Neural crest cell (in vitro differentiated cells): ENCODE measurements around the gene TPRG1. TPM values are rescaled to one million over a fixed set of nuclear protein-coding genes. Genes with fewer than 3 reads are reported as not detected.
A peak's percentile ranks its signal among the peaks of the same experiment; 100 is the strongest.

Experiments used
- DNase-seq: peaks from one replicate; pipeline ENCODE4 v3.0.0; 2021; ENCODE audit warnings: low read depth, mixed read lengths, low spot score
- H3K27ac Mint-ChIP-seq: one replicate; pipeline ENCODE4 v1.8.0; 2021; ENCODE audit warnings: mild to moderate bottlenecking, mixed read lengths; ENCODE audit not compliant: unreplicated experiment
- H3K27me3 Mint-ChIP-seq: 2 replicates; pipeline ENCODE4 v1.8.0; 2021; ENCODE audit warnings: low read depth, mild to moderate bottlenecking, mixed read lengths
- H3K36me3 Mint-ChIP-seq: 2 replicates; pipeline ENCODE4 v1.8.0; 2021; ENCODE audit warnings: low read depth, mild to moderate bottlenecking, mixed read lengths
- H3K4me1 Mint-ChIP-seq: 2 replicates; pipeline ENCODE4 v1.8.0; 2021; ENCODE audit warnings: mixed read lengths
- H3K4me3 Mint-ChIP-seq: one replicate; pipeline ENCODE4 v1.8.0; 2021; ENCODE audit warnings: mild to moderate bottlenecking, mixed read lengths
- H3K9me3 Mint-ChIP-seq: 2 replicates; pipeline ENCODE4 v1.8.0; 2021; ENCODE audit warnings: mixed read lengths
- total RNA-seq: library from RNA; stranded (reverse); gene quantifications from 2 replicates; pipeline ENCODE4 v1.2.1, GENCODE V29; 2021
- TF ChIP-seq, protein P1 (sequence below): fragments of 200-600 bp; sonication (generic); conservative IDR thresholded peaks from 2 replicates; pipeline ENCODE4 v1.5.0; 2021; ENCODE audit warnings: antibody characterized with exemption, mild to moderate bottlenecking

TPRG1 gene
- total RNA-seq, 1 donor from 2014 or later: 0.91 TPM

DNA sequence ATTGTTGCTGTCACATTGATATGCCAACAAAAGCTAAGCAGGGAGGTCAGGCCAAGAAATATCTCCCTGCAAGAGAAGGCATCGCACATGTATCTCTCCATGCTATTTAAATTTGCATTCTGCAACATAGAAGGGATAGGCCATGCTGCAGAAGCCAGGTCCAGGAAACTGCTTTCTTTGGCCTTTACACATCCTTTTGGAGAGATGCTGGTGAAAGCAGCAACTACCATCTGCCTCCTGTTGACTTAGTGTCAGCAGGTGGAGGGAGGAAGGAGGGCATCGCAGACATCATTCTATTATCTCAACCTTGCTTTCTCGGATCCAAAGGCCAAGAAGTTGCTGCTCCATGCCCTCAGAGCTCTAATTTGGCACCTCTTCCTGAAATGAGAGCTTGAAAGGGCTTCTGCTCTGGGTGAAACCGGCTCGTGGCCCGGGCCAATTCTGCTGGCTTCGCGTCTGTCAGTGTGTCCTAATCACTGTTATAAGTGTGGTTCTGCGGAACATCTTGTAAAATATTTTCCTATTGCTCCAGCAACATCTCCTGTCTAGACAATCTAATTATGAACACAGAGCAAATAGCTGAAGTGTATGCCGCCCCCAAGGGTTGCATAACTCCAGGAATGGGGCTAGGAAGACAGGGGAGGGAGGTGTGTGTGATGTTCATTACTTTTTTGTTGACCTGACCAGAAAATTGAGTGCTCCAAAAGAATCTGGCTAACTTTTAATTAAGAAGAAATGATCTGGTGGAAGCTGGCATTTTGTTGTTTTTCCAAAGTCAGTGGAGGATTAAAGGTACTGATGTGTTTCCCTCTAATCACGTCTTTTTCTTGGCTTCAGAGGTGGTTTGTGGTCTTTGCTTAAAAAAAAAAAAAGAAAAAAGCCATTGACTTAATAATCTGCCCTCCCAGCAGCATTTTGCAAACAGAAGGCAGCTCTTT lies 89.1 kb downstream of the TPRG1 start:
- no peaks in the 10 kb centered on the region for H3K4me1 Mint-ChIP-seq
- H3K4me3 Mint-ChIP-seq: no peak overlapping the region
- H3K9me3 Mint-ChIP-seq: no peaks in the 10 kb centered on the region
- no peak overlapping the region for H3K27ac Mint-ChIP-seq
- no peaks in the 10 kb centered on the region for H3K27me3 Mint-ChIP-seq
- H3K36me3 Mint-ChIP-seq: no peaks in the 10 kb centered on the region
- TF ChIP-seq, protein P1, sequence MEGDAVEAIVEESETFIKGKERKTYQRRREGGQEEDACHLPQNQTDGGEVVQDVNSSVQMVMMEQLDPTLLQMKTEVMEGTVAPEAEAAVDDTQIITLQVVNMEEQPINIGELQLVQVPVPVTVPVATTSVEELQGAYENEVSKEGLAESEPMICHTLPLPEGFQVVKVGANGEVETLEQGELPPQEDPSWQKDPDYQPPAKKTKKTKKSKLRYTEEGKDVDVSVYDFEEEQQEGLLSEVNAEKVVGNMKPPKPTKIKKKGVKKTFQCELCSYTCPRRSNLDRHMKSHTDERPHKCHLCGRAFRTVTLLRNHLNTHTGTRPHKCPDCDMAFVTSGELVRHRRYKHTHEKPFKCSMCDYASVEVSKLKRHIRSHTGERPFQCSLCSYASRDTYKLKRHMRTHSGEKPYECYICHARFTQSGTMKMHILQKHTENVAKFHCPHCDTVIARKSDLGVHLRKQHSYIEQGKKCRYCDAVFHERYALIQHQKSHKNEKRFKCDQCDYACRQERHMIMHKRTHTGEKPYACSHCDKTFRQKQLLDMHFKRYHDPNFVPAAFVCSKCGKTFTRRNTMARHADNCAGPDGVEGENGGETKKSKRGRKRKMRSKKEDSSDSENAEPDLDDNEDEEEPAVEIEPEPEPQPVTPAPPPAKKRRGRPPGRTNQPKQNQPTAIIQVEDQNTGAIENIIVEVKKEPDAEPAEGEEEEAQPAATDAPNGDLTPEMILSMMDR: no peak
- DNase-seq: no peak

GRCh38 chr3:189262746-189263145 lies 91.0 kb downstream of the TPRG1 start:
- Mint-ChIP-seq H3K27ac (no peak overlapping the region), H3K4me3 (no peak overlapping the region), H3K4me1 (no peaks in the 10 kb centered on the region), H3K27me3 (no peaks in the 10 kb centered on the region), H3K36me3 (no peaks in the 10 kb centered on the region), H3K9me3 (no peaks in the 10 kb centered on the region)
- TF ChIP-seq, protein P1: no peak
- no peak for DNase-seq

DNA sequence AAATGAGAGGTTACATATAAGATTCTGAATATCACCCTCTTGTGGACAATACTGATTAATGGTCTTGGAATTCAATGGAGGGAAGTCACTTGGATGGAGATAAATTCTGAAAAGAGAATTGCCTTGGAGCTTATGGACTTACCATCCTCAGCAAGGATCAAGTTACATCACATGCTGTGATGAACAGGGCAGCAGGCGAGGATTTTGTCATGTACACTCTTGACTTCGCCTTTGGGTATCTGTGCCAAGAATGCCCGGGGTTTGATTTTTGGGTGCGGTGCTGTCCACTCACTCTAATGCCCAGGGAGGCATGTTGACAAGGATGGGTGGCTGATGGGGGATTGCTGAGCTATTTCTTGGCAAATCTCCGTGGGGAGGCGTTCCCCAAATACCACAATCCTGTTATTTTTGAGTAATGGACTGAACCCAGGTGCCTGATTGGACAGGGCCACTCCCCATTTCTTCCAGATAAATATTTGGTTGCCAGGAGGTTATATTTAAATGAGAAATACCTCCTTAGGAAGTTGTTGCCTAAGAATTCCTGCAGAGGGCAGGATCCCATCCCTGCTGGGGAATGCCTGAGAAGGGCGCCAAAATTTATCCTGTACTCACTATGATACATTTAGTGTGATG lies 96.3 kb downstream of the TPRG1 start:
- Mint-ChIP-seq H3K27me3 (no peaks in the 10 kb centered on the region), H3K9me3 (no peaks in the 10 kb centered on the region), H3K36me3 (no peaks in the 10 kb centered on the region), H3K4me3 (no peak overlapping the region), H3K4me1 (no peaks in the 10 kb centered on the region), H3K27ac (no peak overlapping the region)
- TF ChIP-seq, protein P1: peak; percentile 36
- DNase-seq: no peak

- H3K36me3 Mint-ChIP-seq: no peaks in the 10 kb centered on the region
- no peaks in the 10 kb centered on the region for H3K9me3 Mint-ChIP-seq
- no peak overlapping the region for H3K27ac Mint-ChIP-seq
- no peak overlapping the region for H3K4me3 Mint-ChIP-seq
- DNase-seq: no peak
- H3K4me1 Mint-ChIP-seq: no peaks in the 10 kb centered on the region
- TF ChIP-seq, protein P1: no peak
- no peaks in the 10 kb centered on the region for H3K27me3 Mint-ChIP-seq
Observed at GRCh38 chr3:189269365-189269764, 97.6 kb downstream of the TPRG1 start.

DNA sequence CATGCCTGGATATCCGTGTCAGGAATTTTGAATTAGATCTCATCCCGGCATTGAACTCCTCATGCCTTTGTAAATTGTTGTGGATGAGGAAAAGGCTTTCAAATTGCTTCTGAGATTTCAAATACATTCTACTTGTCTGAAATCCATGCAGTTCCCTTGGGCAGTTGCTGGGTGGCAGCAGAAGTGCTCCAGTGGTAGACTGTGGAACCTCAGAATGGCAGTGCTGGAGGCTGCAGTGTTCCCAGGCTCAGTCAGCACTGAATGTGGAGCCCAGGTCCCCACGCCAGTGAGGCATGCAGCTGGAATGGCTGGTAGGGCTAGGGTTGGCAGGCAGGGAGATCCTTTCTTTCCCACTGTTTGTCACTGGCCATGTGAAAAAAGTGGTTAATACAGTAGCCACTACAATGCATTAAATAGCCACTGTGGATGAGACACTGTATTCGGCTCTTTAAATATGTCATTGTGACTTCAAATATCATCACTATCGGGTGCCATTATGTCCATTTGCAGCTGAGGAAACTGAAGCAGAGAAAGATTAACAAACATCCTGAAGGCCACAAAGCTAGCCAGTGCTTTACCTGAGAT lies 98.6 kb downstream of the TPRG1 start:
- peak; percentile 4 for DNase-seq
- TF ChIP-seq, protein P1: peak; percentile 69
- H3K36me3 Mint-ChIP-seq: no peaks in the 10 kb centered on the region
- H3K9me3 Mint-ChIP-seq: no peaks in the 10 kb centered on the region
- no peaks in the 10 kb centered on the region for H3K27me3 Mint-ChIP-seq
- H3K27ac Mint-ChIP-seq: no peak overlapping the region
- H3K4me3 Mint-ChIP-seq: no peak overlapping the region
- no peaks in the 10 kb centered on the region for H3K4me1 Mint-ChIP-seq
